SK-N-SH treated with all-trans-retinoic acid at 6 μM for 48 hours (cell line): ENCODE measurements around the gene COL4A4.

ENCODE experiments used
- ESRRG ChIP-seq: fragments of 250-450 bp; sonication (Bioruptor Pico); IDR thresholded peaks from 2 replicates; pipeline ENCODE4 v1.6.1; 2021; ENCODE audit warnings: mild to moderate bottlenecking
- SNAI2 ChIP-seq: fragments of 250-450 bp; sonication (Bioruptor Pico); IDR thresholded peaks from 2 replicates; pipeline ENCODE4 v1.5.0; 2020; ENCODE audit warnings: mild to moderate bottlenecking, moderate library complexity
- TCF4 ChIP-seq: fragments of 250-450 bp; sonication (Bioruptor Pico); IDR thresholded peaks from 2 replicates; pipeline ENCODE4 v1.8.0; 2021; ENCODE audit warnings: mild to moderate bottlenecking, moderate library complexity, borderline replicate concordance
- TF ChIP-seq, protein P1 (sequence below): fragments of 250-450 bp; sonication (Bioruptor Pico); IDR thresholded peaks from 2 replicates; pipeline ENCODE4 v1.8.0; 2020; ENCODE audit warnings: mild to moderate bottlenecking, moderate library complexity, borderline replicate concordance

DNA sequence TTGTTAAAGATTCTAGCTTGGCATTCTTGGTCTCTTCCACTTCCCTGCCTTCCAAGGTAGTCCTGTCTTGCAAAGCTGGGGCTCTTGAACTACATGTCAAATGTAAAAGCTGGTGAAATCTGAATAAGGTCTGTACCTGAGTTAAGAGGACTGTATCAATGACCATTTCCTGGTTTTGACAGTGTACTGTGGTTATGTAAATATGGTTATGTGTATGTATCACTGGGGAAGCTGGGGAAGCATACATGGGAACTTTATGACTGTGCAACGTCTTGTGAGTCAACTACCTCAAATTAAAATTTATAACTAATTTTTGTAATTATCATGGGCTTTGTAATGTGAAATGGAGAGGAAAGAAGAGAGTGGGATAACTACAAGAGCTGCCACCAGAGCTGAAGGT is 81.7 kb downstream of the COL4A4 start:
- no peak for TF ChIP-seq SNAI2 (CRISPR knock-in tag)
- TF ChIP-seq, protein P1, sequence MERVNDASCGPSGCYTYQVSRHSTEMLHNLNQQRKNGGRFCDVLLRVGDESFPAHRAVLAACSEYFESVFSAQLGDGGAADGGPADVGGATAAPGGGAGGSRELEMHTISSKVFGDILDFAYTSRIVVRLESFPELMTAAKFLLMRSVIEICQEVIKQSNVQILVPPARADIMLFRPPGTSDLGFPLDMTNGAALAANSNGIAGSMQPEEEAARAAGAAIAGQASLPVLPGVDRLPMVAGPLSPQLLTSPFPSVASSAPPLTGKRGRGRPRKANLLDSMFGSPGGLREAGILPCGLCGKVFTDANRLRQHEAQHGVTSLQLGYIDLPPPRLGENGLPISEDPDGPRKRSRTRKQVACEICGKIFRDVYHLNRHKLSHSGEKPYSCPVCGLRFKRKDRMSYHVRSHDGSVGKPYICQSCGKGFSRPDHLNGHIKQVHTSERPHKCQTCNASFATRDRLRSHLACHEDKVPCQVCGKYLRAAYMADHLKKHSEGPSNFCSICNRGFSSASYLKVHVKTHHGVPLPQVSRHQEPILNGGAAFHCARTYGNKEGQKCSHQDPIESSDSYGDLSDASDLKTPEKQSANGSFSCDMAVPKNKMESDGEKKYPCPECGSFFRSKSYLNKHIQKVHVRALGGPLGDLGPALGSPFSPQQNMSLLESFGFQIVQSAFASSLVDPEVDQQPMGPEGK (CRISPR knock-in tag), result no peak
- TF ChIP-seq ESRRG (CRISPR knock-in tag), result no peak
- TF ChIP-seq TCF4 (CRISPR knock-in tag), result no peak
